ENCODE results near the gene SNX8.

Gene SNX8

DNA sequence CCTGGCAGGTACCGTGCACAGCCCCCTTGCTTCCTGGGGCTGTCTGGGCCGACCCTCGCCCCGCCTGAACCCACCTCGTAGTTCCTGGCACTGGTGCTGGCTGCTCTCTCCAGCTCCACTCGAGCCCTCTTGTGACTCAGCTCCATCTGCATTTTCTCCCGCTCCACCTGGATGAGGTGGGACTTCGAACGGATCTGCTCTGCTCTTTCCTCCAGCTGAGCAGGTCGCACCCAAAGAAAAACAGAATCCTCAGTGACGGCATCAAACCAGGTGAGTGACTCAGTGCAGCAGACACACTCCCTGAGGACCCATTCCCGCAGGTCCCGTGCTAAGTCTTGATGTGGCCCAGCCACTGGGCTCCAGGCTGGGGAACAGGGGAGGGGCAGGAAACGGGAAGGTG lies 88.9 kb downstream of the SNX8 start:
- TF ChIP-seq CTCF (IDR thresholded peaks at IDR 0.05; ENCODE audit: borderline replicate concordance, insufficient read depth, low read depth, low read length), result no peak

DNA sequence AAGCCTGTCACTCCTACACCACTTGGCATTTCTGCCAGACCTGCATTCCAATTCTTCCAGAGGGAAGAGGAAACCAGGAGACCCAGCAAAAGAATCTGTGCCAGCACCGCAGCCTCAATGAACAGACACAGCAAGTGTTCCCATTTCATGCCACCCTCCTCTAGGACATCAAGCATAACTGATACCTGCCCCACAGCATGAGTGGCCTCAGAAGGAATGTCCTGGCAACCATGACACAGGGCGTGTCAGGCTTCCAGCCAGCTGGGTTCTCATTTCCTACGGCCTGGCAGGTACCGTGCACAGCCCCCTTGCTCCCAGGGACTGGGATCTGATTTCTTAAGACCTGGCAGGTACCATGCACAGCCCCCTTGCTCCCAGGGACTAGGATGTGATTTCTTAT lies 89.3 kb downstream of the SNX8 start:
- H3K4me3 ChIP-seq (ENCODE audit: low read depth, low read length), result no peak overlapping the region
- no peak for TF ChIP-seq CTCF (IDR thresholded peaks at IDR 0.05; ENCODE audit: borderline replicate concordance, insufficient read depth, low read depth, low read length)

More for the DNA sequence above, 88.9 kb downstream of the SNX8 start:
- no peak overlapping the region for H3K4me3 ChIP-seq (ENCODE audit: low read depth, low read length)

GRCh38 chr7:2224491-2224928 lies 89.7 kb downstream of the SNX8 start:
- TF ChIP-seq CTCF (IDR thresholded peaks at IDR 0.05; ENCODE audit: borderline replicate concordance, insufficient read depth, low read depth, low read length), result no peak
- H3K4me3 ChIP-seq (ENCODE audit: low read depth, low read length), result no peak overlapping the region

DNA sequence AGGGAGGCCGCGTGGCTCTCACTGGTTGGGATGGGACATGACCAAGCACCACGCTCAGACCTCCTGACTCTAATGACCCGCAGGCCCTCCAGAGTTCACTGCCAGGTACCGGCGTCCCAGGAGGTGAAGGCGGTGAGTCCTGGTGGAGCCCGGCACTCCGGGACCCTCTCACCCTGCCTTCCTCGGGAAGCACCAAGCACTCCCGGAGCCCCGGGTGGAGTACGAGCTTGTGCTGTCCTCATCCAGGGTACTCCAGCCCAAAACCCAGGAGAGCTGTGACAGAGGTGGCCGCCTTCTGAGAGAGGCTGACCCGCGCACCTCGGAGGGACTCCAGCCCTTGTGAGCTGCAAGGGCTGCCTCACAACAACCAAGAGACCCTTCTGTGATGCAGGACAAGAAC lies 90.9 kb downstream of the SNX8 start:
- H3K4me3 ChIP-seq (ENCODE audit: low read depth, low read length), result no peak overlapping the region
- no peak for TF ChIP-seq CTCF (IDR thresholded peaks at IDR 0.05; ENCODE audit: borderline replicate concordance, insufficient read depth, low read depth, low read length)

DNA sequence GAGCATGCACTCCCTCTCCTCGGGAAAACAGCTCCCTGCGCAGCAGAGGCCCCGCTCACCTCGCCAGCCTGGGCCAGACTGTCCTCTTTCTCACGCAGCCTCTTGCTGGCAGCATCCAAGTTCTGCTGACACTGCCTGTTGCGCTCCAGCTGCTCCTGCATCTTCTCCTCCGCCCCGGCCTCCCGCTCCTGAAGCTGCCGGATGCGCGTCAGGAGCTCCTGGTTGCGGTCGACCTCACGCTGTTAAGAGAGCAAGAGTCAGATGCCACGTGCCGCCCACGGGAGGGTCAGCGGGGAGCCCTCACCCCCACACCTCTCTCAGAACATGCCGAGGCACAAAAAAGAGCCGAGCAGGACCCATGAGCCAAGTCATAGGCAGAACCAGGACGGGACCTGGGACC lies 91.7 kb downstream of the SNX8 start:
- TF ChIP-seq CTCF (IDR thresholded peaks at IDR 0.05; ENCODE audit: borderline replicate concordance, insufficient read depth, low read depth, low read length), result no peak
- no peak overlapping the region for H3K4me3 ChIP-seq (ENCODE audit: low read depth, low read length)

- no peak for TF ChIP-seq CTCF (IDR thresholded peaks at IDR 0.05; ENCODE audit: borderline replicate concordance, insufficient read depth, low read depth, low read length)
- no peak overlapping the region for H3K4me3 ChIP-seq (ENCODE audit: low read depth, low read length)
Measured at GRCh38 chr7:2220954-2221353, 93.3 kb downstream of the SNX8 start.

DNA sequence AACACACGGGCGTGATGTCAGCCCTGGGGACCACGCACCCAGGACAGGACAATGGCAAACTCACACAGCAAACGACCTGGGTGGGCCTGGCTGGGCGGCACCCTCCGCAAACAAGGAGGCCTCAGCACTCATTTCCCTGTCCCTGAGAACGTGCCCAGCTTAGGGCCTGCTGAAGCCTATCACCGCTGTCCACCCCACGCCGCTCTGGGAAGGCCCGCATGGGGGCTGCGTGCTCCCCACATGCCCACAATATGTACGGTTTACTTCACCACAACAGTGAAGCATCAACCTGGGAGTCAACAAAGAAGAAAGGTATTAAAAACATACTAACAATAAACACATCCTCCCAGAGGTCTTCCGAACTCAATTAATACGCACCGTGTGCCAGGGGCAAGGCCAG lies 93.7 kb downstream of the SNX8 start:
- no peak overlapping the region for H3K4me3 ChIP-seq (ENCODE audit: low read depth, low read length)
- no peak for TF ChIP-seq CTCF (IDR thresholded peaks at IDR 0.05; ENCODE audit: borderline replicate concordance, insufficient read depth, low read depth, low read length)

All from GM12875 (cell line).